ENCODE data around the gene LPAR6. TPM values are rescaled to one million over a fixed set of nuclear protein-coding genes. Genes with fewer than 3 reads are reported as not detected.

Gene LPAR6
- total RNA-seq, 1 experiment from 2014 or later = not detected

DNA sequence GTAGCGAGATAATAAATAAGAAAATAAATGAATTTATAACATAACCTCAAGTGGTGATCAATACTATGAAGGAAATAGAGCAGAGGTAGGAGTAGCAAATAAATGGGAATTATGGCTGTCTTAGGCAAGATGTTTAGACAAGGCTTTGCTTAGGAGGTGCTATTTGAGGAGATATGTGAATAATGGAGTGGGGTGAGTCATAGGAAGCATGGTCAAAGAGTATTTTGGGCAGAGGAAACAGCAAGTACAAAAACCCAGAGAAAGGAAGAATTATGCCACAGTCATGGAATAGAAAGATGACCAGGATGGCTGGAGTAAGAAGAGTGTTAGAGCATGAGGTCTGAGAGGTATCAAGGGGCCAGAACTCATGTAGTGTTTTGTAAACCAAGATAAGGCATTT, 33.6 kb upstream of the LPAR6 start:
- Histone ChIP-seq H3K4me2 (ENCODE audit: low read depth, low read length, poor library complexity, severe bottlenecking) (no peak overlapping the region), H3K27me3 (ENCODE audit: low read length) (no peaks in the 10 kb centered on the region), H3K9me3 (ENCODE audit: low read length) (peaks cover 10% of the 10 kb centered on the region), H4K20me1 (ENCODE audit: insufficient read depth, low read depth, low read length) (no peaks in the 10 kb centered on the region), H3K4me3 (ENCODE audit: low read length) (no peak overlapping the region), H3K27ac (ENCODE audit: low read length) (no peak overlapping the region), H3K79me2 (ENCODE audit: low read length) (peaks cover 38% of the 10 kb centered on the region), H3K36me3 (ENCODE audit: insufficient read depth, low read length) (peaks cover 20% of the 10 kb centered on the region; the same call in 1 of the 2 replicates), H3K9me2 (replicated peaks; ENCODE audit: insufficient read depth, low read length) (no peaks in the 10 kb centered on the region), H3K9ac (ENCODE audit: low read length) (no peak overlapping the region), H3K4me1 (ENCODE audit: low read length) (no peaks in the 10 kb centered on the region), H2AFZ (ENCODE audit: low read length) (no peak overlapping the region)
- no peak for DNase-seq

GRCh38 chr13:48443442-48444208, 30.7 kb upstream of the LPAR6 start:
- Histone ChIP-seq H3K36me3 (ENCODE audit: insufficient read depth, low read length) (peaks cover 7% of the 10 kb centered on the region; the same call in 1 of the 2 replicates), H2AFZ (ENCODE audit: low read length) (no peak overlapping the region), H3K4me2 (ENCODE audit: low read depth, low read length, poor library complexity, severe bottlenecking) (no peak overlapping the region), H3K4me3 (ENCODE audit: low read length) (no peak overlapping the region), H3K9me3 (ENCODE audit: low read length) (no peaks in the 10 kb centered on the region), H3K4me1 (ENCODE audit: low read length) (no peaks in the 10 kb centered on the region), H4K20me1 (ENCODE audit: insufficient read depth, low read depth, low read length) (no peaks in the 10 kb centered on the region), H3K27me3 (ENCODE audit: low read length) (no peaks in the 10 kb centered on the region), H3K9ac (ENCODE audit: low read length) (no peak overlapping the region), H3K27ac (ENCODE audit: low read length) (no peak overlapping the region), H3K9me2 (replicated peaks; ENCODE audit: insufficient read depth, low read length) (no peaks in the 10 kb centered on the region), H3K79me2 (ENCODE audit: low read length) (peaks cover 31% of the 10 kb centered on the region)
- no peak for DNase-seq

- no peaks in the 10 kb centered on the region for H3K9me2 ChIP-seq (replicated peaks; ENCODE audit: insufficient read depth, low read length)
- peaks cover 3% of the 10 kb centered on the region; the same call in 1 of the 2 replicates for H3K4me1 ChIP-seq (ENCODE audit: low read length)
- H4K20me1 ChIP-seq (ENCODE audit: insufficient read depth, low read depth, low read length) = no peaks in the 10 kb centered on the region
- no peaks in the 10 kb centered on the region for H3K27me3 ChIP-seq (ENCODE audit: low read length)
- H3K36me3 ChIP-seq (ENCODE audit: insufficient read depth, low read length) = peaks cover 3% of the 10 kb centered on the region; the same call in 1 of the 2 replicates
- no peak for DNase-seq
- no peaks in the 10 kb centered on the region for H3K9me3 ChIP-seq (ENCODE audit: low read length)
- H3K9ac ChIP-seq (ENCODE audit: low read length) = no peak overlapping the region
- no peak overlapping the region for H3K4me3 ChIP-seq (ENCODE audit: low read length)
- H3K27ac ChIP-seq (ENCODE audit: low read length) = no peak overlapping the region
- peaks cover 45% of the 10 kb centered on the region for H3K79me2 ChIP-seq (ENCODE audit: low read length)
- H2AFZ ChIP-seq (ENCODE audit: low read length) = no peak overlapping the region
- H3K4me2 ChIP-seq (ENCODE audit: low read depth, low read length, poor library complexity, severe bottlenecking) = no peak overlapping the region
Observed at GRCh38 chr13:48437371-48437770, 24.5 kb upstream of the LPAR6 start.

DNA sequence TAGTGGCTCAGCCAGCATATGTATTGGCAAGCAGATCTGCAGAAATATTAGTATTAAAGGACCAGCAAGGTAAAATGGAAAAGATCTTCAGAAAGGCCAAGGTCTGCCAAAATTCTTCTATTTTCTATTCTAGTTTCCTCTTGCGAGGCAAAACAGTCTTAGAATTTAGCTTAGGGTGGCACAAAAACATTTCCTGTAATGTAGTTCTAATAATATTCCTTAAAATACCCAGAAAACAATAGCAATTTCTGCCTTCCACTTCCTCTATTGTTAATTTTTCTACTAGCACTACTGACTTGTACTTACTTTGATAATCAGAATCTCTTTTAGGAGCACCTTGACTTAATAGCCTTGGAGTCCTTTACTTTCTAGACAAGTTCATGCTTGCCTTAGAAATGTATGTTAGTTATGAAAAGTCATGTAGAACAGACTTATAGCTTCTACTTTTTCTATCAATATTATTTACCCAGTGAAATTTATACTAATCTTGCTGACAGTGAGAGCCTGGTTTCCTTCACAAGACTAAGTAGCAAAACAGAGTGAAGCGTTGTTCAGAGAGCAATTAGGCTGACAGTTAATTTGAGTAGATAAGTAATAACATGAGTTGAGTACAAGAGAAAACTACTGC, 23.9 kb upstream of the LPAR6 start:
- no peak overlapping the region; the same call in 1 of the 2 replicates for H3K27ac ChIP-seq (ENCODE audit: low read length)
- H3K79me2 ChIP-seq (ENCODE audit: low read length) = peaks cover 49% of the 10 kb centered on the region
- no peak overlapping the region for H3K4me2 ChIP-seq (ENCODE audit: low read depth, low read length, poor library complexity, severe bottlenecking)
- H3K4me1 ChIP-seq (ENCODE audit: low read length) = peaks cover 3% of the 10 kb centered on the region; the same call in 1 of the 2 replicates
- H3K9ac ChIP-seq (ENCODE audit: low read length) = no peak overlapping the region
- H3K9me2 ChIP-seq (replicated peaks; ENCODE audit: insufficient read depth, low read length) = no peaks in the 10 kb centered on the region
- no peaks in the 10 kb centered on the region for H3K27me3 ChIP-seq (ENCODE audit: low read length)
- no peak for DNase-seq
- H2AFZ ChIP-seq (ENCODE audit: low read length) = no peak overlapping the region
- no peak overlapping the region for H3K4me3 ChIP-seq (ENCODE audit: low read length)
- H4K20me1 ChIP-seq (ENCODE audit: insufficient read depth, low read depth, low read length) = no peaks in the 10 kb centered on the region
- H3K36me3 ChIP-seq (ENCODE audit: insufficient read depth, low read length) = peaks cover 3% of the 10 kb centered on the region; the same call in 1 of the 2 replicates
- H3K9me3 ChIP-seq (ENCODE audit: low read length) = no peaks in the 10 kb centered on the region

DNA sequence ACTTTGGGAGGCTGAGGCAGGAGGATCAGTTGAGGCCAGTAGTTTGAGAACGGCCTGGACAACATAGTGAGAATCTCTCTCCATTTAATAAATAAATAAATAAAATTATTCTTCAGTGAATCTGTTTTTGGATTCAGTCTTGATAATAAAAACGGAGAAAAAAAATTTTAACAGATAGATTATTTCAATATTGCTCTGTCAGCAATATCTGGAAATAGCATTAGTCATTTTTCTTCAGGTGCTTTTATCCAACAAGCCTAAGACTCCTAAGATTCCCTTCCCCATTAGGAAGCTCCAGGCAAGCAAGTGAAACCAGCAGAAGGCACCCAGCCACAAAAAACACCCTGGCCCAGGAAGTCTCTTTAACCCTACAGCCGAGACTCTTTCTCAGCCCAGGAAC, 21.3 kb upstream of the LPAR6 start:
- Histone ChIP-seq H3K79me2 (ENCODE audit: low read length) (peaks cover 40% of the 10 kb centered on the region), H3K4me3 (ENCODE audit: low read length) (no peak overlapping the region), H3K9ac (ENCODE audit: low read length) (no peak overlapping the region), H3K4me1 (ENCODE audit: low read length) (peaks cover 14% of the 10 kb centered on the region), H3K9me3 (ENCODE audit: low read length) (no peaks in the 10 kb centered on the region), H4K20me1 (ENCODE audit: insufficient read depth, low read depth, low read length) (no peaks in the 10 kb centered on the region), H3K27ac (ENCODE audit: low read length) (no peak overlapping the region), H3K9me2 (replicated peaks; ENCODE audit: insufficient read depth, low read length) (no peaks in the 10 kb centered on the region), H3K27me3 (ENCODE audit: low read length) (no peaks in the 10 kb centered on the region), H3K36me3 (ENCODE audit: insufficient read depth, low read length) (no peaks in the 10 kb centered on the region), H2AFZ (ENCODE audit: low read length) (no peak overlapping the region), H3K4me2 (ENCODE audit: low read depth, low read length, poor library complexity, severe bottlenecking) (no peak overlapping the region)
- DNase-seq = no peak

GRCh38 chr13:48431987-48432615, 19.2 kb upstream of the LPAR6 start:
- no peak overlapping the region for H3K27ac ChIP-seq (ENCODE audit: low read length)
- H3K27me3 ChIP-seq (ENCODE audit: low read length) = no peaks in the 10 kb centered on the region
- no peaks in the 10 kb centered on the region; the same call in 1 of the 2 replicates for H3K36me3 ChIP-seq (ENCODE audit: insufficient read depth, low read length)
- H3K4me2 ChIP-seq (ENCODE audit: low read depth, low read length, poor library complexity, severe bottlenecking) = no peak overlapping the region
- peaks cover 24% of the 10 kb centered on the region for H3K4me1 ChIP-seq (ENCODE audit: low read length)
- H3K9me2 ChIP-seq (replicated peaks; ENCODE audit: insufficient read depth, low read length) = no peaks in the 10 kb centered on the region
- no peak overlapping the region for H3K4me3 ChIP-seq (ENCODE audit: low read length)
- H3K79me2 ChIP-seq (ENCODE audit: low read length) = peaks cover 35% of the 10 kb centered on the region
- no peak overlapping the region for H3K9ac ChIP-seq (ENCODE audit: low read length)
- no peaks in the 10 kb centered on the region for H4K20me1 ChIP-seq (ENCODE audit: insufficient read depth, low read depth, low read length)
- DNase-seq = no peak
- no peak overlapping the region for H2AFZ ChIP-seq (ENCODE audit: low read length)
- H3K9me3 ChIP-seq (ENCODE audit: low read length) = no peaks in the 10 kb centered on the region

DNA sequence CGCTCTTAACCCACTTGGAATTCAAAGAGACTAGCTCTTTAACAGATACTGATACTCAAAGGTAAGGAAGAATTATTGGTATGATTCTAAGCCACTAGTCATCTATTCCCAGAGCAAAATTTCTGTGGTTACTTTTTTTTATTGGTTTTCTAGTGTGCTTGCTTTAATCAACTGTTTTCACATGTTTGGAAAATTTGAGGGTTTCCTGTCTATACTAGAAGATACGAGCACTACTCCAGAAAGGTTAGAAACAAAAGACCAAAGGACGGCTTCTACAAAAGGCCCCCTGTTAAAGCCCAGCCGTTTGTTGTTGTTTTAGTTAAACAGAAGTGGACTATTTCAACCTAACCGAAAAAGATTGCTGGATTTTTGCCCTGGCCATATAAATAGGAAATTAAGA, 18.5 kb upstream of the LPAR6 start:
- H4K20me1 ChIP-seq (ENCODE audit: insufficient read depth, low read depth, low read length) = no peaks in the 10 kb centered on the region
- peaks cover 30% of the 10 kb centered on the region for H3K79me2 ChIP-seq (ENCODE audit: low read length)
- no peak overlapping the region for H2AFZ ChIP-seq (ENCODE audit: low read length)
- no peak overlapping the region for H3K4me2 ChIP-seq (ENCODE audit: low read depth, low read length, poor library complexity, severe bottlenecking)
- H3K4me3 ChIP-seq (ENCODE audit: low read length) = no peak overlapping the region
- no peak for DNase-seq
- no peaks in the 10 kb centered on the region for H3K27me3 ChIP-seq (ENCODE audit: low read length)
- no peaks in the 10 kb centered on the region for H3K9me3 ChIP-seq (ENCODE audit: low read length)
- H3K4me1 ChIP-seq (ENCODE audit: low read length) = peaks cover 21% of the 10 kb centered on the region
- H3K36me3 ChIP-seq (ENCODE audit: insufficient read depth, low read length) = peaks cover 5% of the 10 kb centered on the region; the same call in 1 of the 2 replicates
- H3K27ac ChIP-seq (ENCODE audit: low read length) = no peak overlapping the region
- no peak overlapping the region for H3K9ac ChIP-seq (ENCODE audit: low read length)
- H3K9me2 ChIP-seq (replicated peaks; ENCODE audit: insufficient read depth, low read length) = no peaks in the 10 kb centered on the region

GRCh38 chr13:48429886-48430285, 17.0 kb upstream of the LPAR6 start:
- Histone ChIP-seq H3K4me3 (ENCODE audit: low read length) (no peak overlapping the region), H4K20me1 (ENCODE audit: insufficient read depth, low read depth, low read length) (no peaks in the 10 kb centered on the region), H3K27ac (ENCODE audit: low read length) (no peak overlapping the region), H3K36me3 (ENCODE audit: insufficient read depth, low read length) (peaks cover 8% of the 10 kb centered on the region; the same call in 1 of the 2 replicates), H3K4me2 (ENCODE audit: low read depth, low read length, poor library complexity, severe bottlenecking) (no peak overlapping the region), H3K9me2 (replicated peaks; ENCODE audit: insufficient read depth, low read length) (no peaks in the 10 kb centered on the region), H3K9me3 (ENCODE audit: low read length) (no peaks in the 10 kb centered on the region), H3K4me1 (ENCODE audit: low read length) (peaks cover 21% of the 10 kb centered on the region), H3K79me2 (ENCODE audit: low read length) (peaks cover 27% of the 10 kb centered on the region), H2AFZ (ENCODE audit: low read length) (no peak overlapping the region), H3K9ac (ENCODE audit: low read length) (no peak overlapping the region), H3K27me3 (ENCODE audit: low read length) (no peaks in the 10 kb centered on the region)
- no peak for DNase-seq

All from Karpas-422 (cell line).